Spinal cord (tissue), 10 donors: ENCODE results near the gene MARCHF3. TPM values are rescaled to one million over a fixed set of nuclear protein-coding genes. Genes with fewer than 3 reads are reported as not detected.
"Not testable (repeated sequence)": the region's sequence is repeated elsewhere in the genome, so short reads cannot be mapped to it uniquely, and the experiment has no call there.

Source experiments
- DNase-seq, 6 donors: peaks; one replicate each; pipeline versions ENCODE4 v3.0.0 to v3.0.0-alpha.2; 2013 to 2015; ENCODE audit warnings: low spot score in 6 of 6, low read depth in 4 of 6
- H3K27ac ChIP-seq: one replicate; pipeline ENCODE4 v1.5.1; 2013; ENCODE audit warnings: low read depth, low read length, control low read depth
- H3K27me3 ChIP-seq: one replicate; pipeline ENCODE4 v1.6.1; 2013; ENCODE audit warnings: low read length; ENCODE audit not compliant: control insufficient read depth, insufficient read depth
- H3K36me3 ChIP-seq: one replicate; pipeline ENCODE4 v1.6.1; 2013; ENCODE audit warnings: low read length; ENCODE audit not compliant: control insufficient read depth, insufficient read depth
- H3K4me1 ChIP-seq: one replicate; pipeline ENCODE4 v1.6.1; 2013; ENCODE audit warnings: low read length; ENCODE audit not compliant: control insufficient read depth, insufficient read depth
- H3K4me3 ChIP-seq: one replicate; pipeline ENCODE4 v1.5.1; 2013; ENCODE audit warnings: low read depth, low read length, control low read depth
- H3K9me3 ChIP-seq: one replicate; pipeline ENCODE4 v1.6.1; 2013; ENCODE audit warnings: low read length; ENCODE audit not compliant: control insufficient read depth, insufficient read depth
- WGBS: methylation state at CpG from one replicate; pipeline ENCODE4 v1.1.5; 2013; ENCODE audit warnings: missing lambda C conversion rate; ENCODE audit not compliant: insufficient coverage; 5-methylcytosine and 5-hydroxymethylcytosine counted together
- polyA plus RNA-seq, 2 donors: library from polyadenylated mRNA; unstranded; fragments of 120-200 nt; gene quantifications; one replicate each; pipeline ENCODE4 v1.2.1, GENCODE V29; 2013; ENCODE audit not compliant: insufficient read length in 2 of 2
- total RNA-seq, 2 donors: library from RNA; depleted of rRNA in 1 of 2; stranded (reverse); fragments of 120-200 nt in 1 of 2; fragments of >200 nt in 1 of 2; gene quantifications; one replicate each; pipeline versions ENCODE4 v1.2.3 to v1.2.4, GENCODE V29; 2013 to 2014
- donor health status: healthy.

Gene MARCHF3
- total and polyA plus RNA-seq, 4 donors, result 21.5 to 27.5 (median 23.8) TPM

- 74% methylated on average over 5 of the region's 11 CpGs for WGBS
- H3K4me1 ChIP-seq, H3K4me3 ChIP-seq, DNase-seq, H3K36me3 ChIP-seq, H3K27ac ChIP-seq, H3K9me3 ChIP-seq, H3K27me3 ChIP-seq: not testable (repeated sequence)
Observed at GRCh38 chr5:126843375-126843774, 187.0 kb downstream of the MARCHF3 start.

- not testable (repeated sequence) for H3K36me3 ChIP-seq, H3K9me3 ChIP-seq, H3K4me3 ChIP-seq, H3K27me3 ChIP-seq, H3K27ac ChIP-seq, H3K4me1 ChIP-seq, DNase-seq
- WGBS, result 100% methylated on average over 2 of the region's 7 CpGs
Observed at GRCh38 chr5:126839407-126839806, 191.0 kb downstream of the MARCHF3 start.

GRCh38 chr5:126837906-126838539 is 192.3 kb downstream of the MARCHF3 start:
- no peaks in the 10 kb centered on the region for H3K4me1 ChIP-seq
- H3K4me3 ChIP-seq, result no peak overlapping the region
- no peak overlapping the region for H3K27ac ChIP-seq
- H3K36me3 ChIP-seq, result peaks cover 9% of the 10 kb centered on the region
- no peaks in the 10 kb centered on the region for H3K9me3 ChIP-seq
- H3K27me3 ChIP-seq, result no peaks in the 10 kb centered on the region
- DNase-seq, result peak in 2 of 6 donors; percentile 71 to 86
- 60% methylated on average over 2 of the region's 7 CpGs for WGBS

GRCh38 chr5:126837242-126837641 is 193.1 kb downstream of the MARCHF3 start:
- H3K4me3 ChIP-seq, result no peak overlapping the region
- peaks cover 9% of the 10 kb centered on the region for H3K36me3 ChIP-seq
- H3K9me3 ChIP-seq, result no peaks in the 10 kb centered on the region
- WGBS, result 100% methylated on average over 1 of the region's 4 CpGs
- no peaks in the 10 kb centered on the region for H3K27me3 ChIP-seq
- DNase-seq, result no peak
- no peaks in the 10 kb centered on the region for H3K4me1 ChIP-seq
- H3K27ac ChIP-seq, result no peak overlapping the region

GRCh38 chr5:126836778-126837177 is 193.6 kb downstream of the MARCHF3 start:
- Histone ChIP-seq H3K27ac (no peak overlapping the region), H3K36me3 (peaks cover 9% of the 10 kb centered on the region), H3K27me3 (no peaks in the 10 kb centered on the region), H3K4me3 (no peak overlapping the region), H3K4me1 (no peaks in the 10 kb centered on the region), H3K9me3 (no peaks in the 10 kb centered on the region)
- no peak for DNase-seq
- no CpG with 5 or more reads among the region's 2 CpGs for WGBS

DNA sequence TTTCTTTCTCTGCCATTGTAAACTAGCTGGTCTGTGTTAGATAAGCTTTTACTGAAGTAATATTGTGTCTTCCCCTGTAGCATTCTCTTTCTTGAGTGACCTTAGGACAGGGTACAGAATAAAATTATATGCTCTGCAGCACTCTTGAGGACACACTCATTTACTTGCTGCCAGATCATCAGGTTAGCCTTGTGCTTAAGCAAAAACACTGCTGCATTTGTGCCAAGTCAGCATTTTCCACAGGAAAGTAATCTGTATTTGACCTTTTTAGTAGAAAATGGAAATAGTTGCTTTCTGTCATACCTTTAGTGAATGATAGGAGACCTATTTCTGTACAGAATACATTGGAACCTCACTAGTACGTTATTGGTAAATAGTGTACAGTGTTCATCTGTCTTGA is 199.2 kb downstream of the MARCHF3 start:
- WGBS, result no CpG with 5 or more reads among the region's 1 CpG
- Histone ChIP-seq H3K27ac (no peak overlapping the region), H3K9me3 (no peaks in the 10 kb centered on the region), H3K4me3 (no peak overlapping the region), H3K4me1 (no peaks in the 10 kb centered on the region), H3K36me3 (peaks cover 21% of the 10 kb centered on the region), H3K27me3 (no peaks in the 10 kb centered on the region)
- peak in 1 of 6 donors; percentile 47 for DNase-seq

DNA sequence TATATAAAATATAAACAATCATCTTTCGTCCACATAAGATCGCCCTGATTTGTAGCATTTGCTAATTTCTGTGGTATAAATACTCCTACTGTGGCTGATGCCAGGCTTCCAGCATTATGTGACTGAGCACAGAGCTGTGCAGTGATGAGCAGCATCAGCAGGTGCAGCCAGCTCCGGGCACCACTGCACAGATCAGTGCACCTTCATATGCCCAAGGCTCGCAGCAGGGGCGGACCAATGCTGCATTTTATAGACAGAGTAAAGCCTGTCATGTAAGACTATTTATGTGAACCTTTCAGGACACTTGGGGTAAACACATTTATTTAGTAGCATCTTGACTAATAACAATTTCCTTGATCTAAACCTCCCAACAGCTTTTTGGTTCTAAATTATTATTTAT is 200.3 kb downstream of the MARCHF3 start:
- Histone ChIP-seq H3K27me3 (no peaks in the 10 kb centered on the region), H3K4me3 (no peak overlapping the region), H3K27ac (no peak overlapping the region), H3K9me3 (no peaks in the 10 kb centered on the region), H3K4me1 (no peaks in the 10 kb centered on the region), H3K36me3 (peaks cover 25% of the 10 kb centered on the region)
- DNase-seq, result no peak
- WGBS, result 60% methylated on average over 2 of the region's 5 CpGs

DNA sequence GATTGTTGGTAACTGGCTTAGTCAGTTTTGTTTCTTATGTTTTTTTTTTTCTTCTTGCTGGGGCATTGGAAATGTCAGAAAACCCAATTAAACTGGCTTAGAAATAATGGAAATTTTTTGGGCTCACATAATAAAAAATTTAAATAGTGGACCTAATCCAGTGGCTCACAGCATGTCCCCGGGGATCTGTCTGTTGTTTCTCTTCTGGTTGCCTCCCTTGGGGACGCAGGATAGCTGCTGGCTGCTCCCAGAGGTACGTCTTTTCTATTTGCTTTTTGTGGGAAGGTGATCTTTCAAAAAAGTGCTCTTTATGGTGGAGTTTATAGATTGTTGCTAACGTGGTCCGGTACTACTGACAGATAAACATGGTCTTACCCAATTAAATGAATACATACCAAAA is 201.3 kb downstream of the MARCHF3 start:
- H3K4me1 ChIP-seq, result no peaks in the 10 kb centered on the region
- WGBS, result 100% methylated on average over 1 of the region's 5 CpGs
- no peak overlapping the region for H3K27ac ChIP-seq
- H3K36me3 ChIP-seq, result peaks cover 19% of the 10 kb centered on the region
- DNase-seq, result no peak
- H3K4me3 ChIP-seq, result no peak overlapping the region
- H3K27me3 ChIP-seq, result no peaks in the 10 kb centered on the region
- no peaks in the 10 kb centered on the region for H3K9me3 ChIP-seq

- Histone ChIP-seq H3K9me3 (no peaks in the 10 kb centered on the region), H3K4me1 (no peaks in the 10 kb centered on the region), H3K27me3 (no peaks in the 10 kb centered on the region), H3K27ac (no peak overlapping the region), H3K4me3 (no peak overlapping the region), H3K36me3 (peaks cover 20% of the 10 kb centered on the region)
- no peak for DNase-seq
- 0% methylated on average over 1 of the region's 3 CpGs for WGBS
Observed at GRCh38 chr5:126826619-126827215, 203.6 kb downstream of the MARCHF3 start.

GRCh38 chr5:126819253-126819652 is 211.1 kb downstream of the MARCHF3 start:
- 100% methylated on average over 4 of the region's 5 CpGs for WGBS
- H3K36me3 ChIP-seq, result peaks cover 13% of the 10 kb centered on the region
- no peak for DNase-seq
- no peak overlapping the region for H3K4me3 ChIP-seq
- no peaks in the 10 kb centered on the region for H3K9me3 ChIP-seq
- no peaks in the 10 kb centered on the region for H3K27me3 ChIP-seq
- H3K27ac ChIP-seq, result no peak overlapping the region
- no peaks in the 10 kb centered on the region for H3K4me1 ChIP-seq
